HCT116 (cell line): ENCODE data around the gene MAP4K4. TPM values are rescaled to one million over a fixed set of nuclear protein-coding genes. Genes with fewer than 3 reads are reported as not detected.

Experiments used
- ATAC-seq: fragments of 200-7000 bp; cut with Tn5 transposase; 2 replicates; pipeline ENCODE4 v1.9.1; 2020; ENCODE audit warnings: mild to moderate bottlenecking, moderate library complexity
- BruUV-seq: library from RNA; stranded (reverse); fragments of 400-500 nt; replicated peaks from 2 replicates; lab custom pipeline; 2021; lab: Mats Ljungman, UMichigan
- CTCF ChIA-PET: fragments of 300-600 bp; sonication (Branson Sonifier 250); formaldehyde crosslinking; loops from one replicate; lab custom pipeline; 2021; ENCODE audit warnings: antibody characterized with exemption; lab: Charles Lee
- POLR2A ChIA-PET: fragments of 300-600, 350-600 bp; sonication (Branson Sonifier 250); formaldehyde crosslinking; loops from one replicate; lab custom pipeline; 2021; ENCODE audit warnings: antibody characterized with exemption; lab: Charles Lee
- RAD21 ChIA-PET, 2 experiments: fragments of 300-600 bp; sonication (Branson Sonifier 250); formaldehyde crosslinking; loops; one replicate each; lab custom pipeline; 2023; ENCODE audit warnings: low total read pairs in 2 of 2; ENCODE audit not compliant: uncharacterized antibody in 2 of 2, unreplicated experiment in 2 of 2, low non-redundant PET in 1 of 2; lab: Charles Lee
- DNase-seq: peaks from one replicate; pipeline ENCODE4 v3.0.0-alpha.2; 2010; ENCODE audit warnings: low read depth, low spot score
- H2AFZ ChIP-seq: fragments of 200-600 bp; shearing (Covaris generic), sonication (generic); 2 replicates; pipeline ENCODE4 v1.6.1; 2017; ENCODE audit warnings: low read depth, mixed run types, mixed read lengths, antibody characterized with exemption, low read length; ENCODE audit not compliant: poor library complexity, severe bottlenecking
- H3K27ac ChIP-seq: 2 replicates; pipeline ENCODE4 v1.5.1; 2012; ENCODE audit warnings: low read depth, low read length
- H3K27me3 ChIP-seq: fragments of 200-600 bp; sonication (generic); 2 replicates; pipeline ENCODE4 v1.6.1; 2016; ENCODE audit warnings: mixed run types, low read length, mixed read lengths; ENCODE audit not compliant: insufficient read depth
- H3K36me3 ChIP-seq, 2 experiments: fragments of 200-500 bp in 1 of 2; fragments of 200-600 bp in 1 of 2; sonication (Bioruptor generic) in 1 of 2; sonication (generic) in 1 of 2; 2 replicates each; pipeline versions ENCODE4 v1.5.1 to v1.6.1; 2014 to 2016; ENCODE audit warnings: low read length in 2 of 2, inconsistent platforms in 1 of 2, mixed read lengths in 1 of 2, mixed run types in 1 of 2; ENCODE audit not compliant: insufficient read depth in 2 of 2, control insufficient read depth in 1 of 2
- H3K4me1 ChIP-seq, 2 experiments: fragments of 200-600 bp in 1 of 2; sonication (generic) in 1 of 2; 2 replicates each; pipeline versions ENCODE4 v1.5.1 to v1.6.1; 2012 to 2017; ENCODE audit warnings: low read length in 2 of 2, inconsistent platforms in 1 of 2, mild to moderate bottlenecking in 1 of 2, mixed read lengths in 1 of 2, mixed run types in 1 of 2, moderate library complexity in 1 of 2; ENCODE audit not compliant: insufficient read depth in 2 of 2, control insufficient read depth in 1 of 2
- H3K4me2 ChIP-seq: fragments of 200-600 bp; sonication (generic); 2 replicates; pipeline ENCODE4 v1.6.1; 2017; ENCODE audit warnings: mixed run types, low read length, mixed read lengths
- H3K4me3 ChIP-seq, 2 experiments: fragments of 200-600 bp in 1 of 2; sonication (generic) in 1 of 2; replicated peaks in 1 of 2; 2 replicates each; pipeline ENCODE4 v1.5.1; 2011 to 2016; ENCODE audit warnings: low read length in 2 of 2, control low read depth in 1 of 2, low read depth in 1 of 2, mild to moderate bottlenecking in 1 of 2, mixed read lengths in 1 of 2, mixed run types in 1 of 2
- H3K79me2 ChIP-seq: fragments of 200-600 bp; sonication (generic); 2 replicates; pipeline ENCODE4 v1.6.1; 2017; ENCODE audit warnings: mild to moderate bottlenecking, mixed run types, low read length, moderate library complexity, mixed read lengths; ENCODE audit not compliant: insufficient read depth
- H3K9ac ChIP-seq: fragments of 200-600 bp; sonication (generic); 2 replicates; pipeline ENCODE4 v1.6.1; 2016; ENCODE audit warnings: low read length, mixed read lengths
- H3K9me2 ChIP-seq: fragments of 200-600 bp; sonication (generic), shearing (Covaris generic); 2 replicates; pipeline ENCODE4 v1.6.1; 2017; ENCODE audit warnings: mixed run types, mild to moderate bottlenecking, moderate library complexity; ENCODE audit not compliant: insufficient read depth
- H3K9me3 ChIP-seq, 2 experiments: fragments of 200-500 bp in 1 of 2; fragments of 200-600 bp in 1 of 2; sonication (Bioruptor generic) in 1 of 2; sonication (generic) in 1 of 2; 2 replicates each; pipeline ENCODE4 v1.6.1; 2014 to 2017; ENCODE audit warnings: low read length in 2 of 2, mixed read lengths in 2 of 2, inconsistent platforms in 1 of 2, low read depth in 1 of 2, mild to moderate bottlenecking in 1 of 2, mixed run types in 1 of 2, moderate library complexity in 1 of 2; ENCODE audit not compliant: control insufficient read depth in 1 of 2, insufficient read depth in 1 of 2
- H4K20me1 ChIP-seq: fragments of 200-600 bp; sonication (generic), shearing (Covaris generic); 2 replicates; pipeline ENCODE4 v1.6.1; 2017; ENCODE audit warnings: mixed run types, mild to moderate bottlenecking, moderate library complexity; ENCODE audit not compliant: insufficient read depth
- CBX3 ChIP-seq: IDR thresholded peaks from 2 replicates; pipeline ENCODE4 v1.6.1; 2012; ENCODE audit warnings: low read depth
- CEBPB ChIP-seq: IDR thresholded peaks from 2 replicates; pipeline ENCODE4 v1.6.1; 2012; ENCODE audit warnings: low read depth
- ELF1 ChIP-seq: IDR thresholded peaks from 2 replicates; pipeline ENCODE4 v1.6.1; 2012; ENCODE audit warnings: low read depth, borderline replicate concordance
- EZH2 ChIP-seq: fragments of 200-600 bp; sonication (generic); IDR thresholded peaks from 2 replicates; pipeline ENCODE4 v1.6.1; 2017; ENCODE audit warnings: antibody characterized with exemption, mixed run types
- FOSL1 ChIP-seq: IDR thresholded peaks from 2 replicates; pipeline ENCODE4 v1.6.1; 2012; ENCODE audit warnings: low read depth
- JUND ChIP-seq: IDR thresholded peaks from 2 replicates; pipeline ENCODE4 v1.6.1; 2012
- POLR2A ChIP-seq: IDR thresholded peaks from 2 replicates; pipeline ENCODE4 v1.7.0; 2011; ENCODE audit warnings: borderline replicate concordance; ENCODE audit not compliant: insufficient read depth, insufficient read length; ENCODE audit errors: extremely low read depth
- POLR2AphosphoS5 ChIP-seq: IDR thresholded peaks from 2 replicates; pipeline ENCODE4 v1.6.1; 2011; ENCODE audit warnings: mild to moderate bottlenecking, low read depth, low read length, moderate library complexity
- RAD21 ChIP-seq: IDR thresholded peaks from 2 replicates; pipeline ENCODE4 v1.6.1; 2012; ENCODE audit warnings: low read depth, mild to moderate bottlenecking
- SRF ChIP-seq: IDR thresholded peaks from 2 replicates; pipeline ENCODE4 v1.6.1; 2012; ENCODE audit warnings: low read depth
- YY1 ChIP-seq: IDR thresholded peaks from 2 replicates; pipeline ENCODE4 v1.6.1; 2011; ENCODE audit warnings: low read length, low read depth, moderate library complexity, mild to moderate bottlenecking; ENCODE audit not compliant: insufficient replicate concordance; ENCODE audit errors: extremely low read depth
- ZNF274 ChIP-seq: fragments of 200-500 bp; sonication (Bioruptor generic); IDR thresholded peaks from 2 replicates; pipeline ENCODE4 v1.6.1; 2014; ENCODE audit warnings: mild to moderate bottlenecking, low read depth, low read length, inconsistent platforms
- intact Hi-C: fragments of 100-400 bp; cut with micrococcal nuclease; formaldehyde crosslinking; loops from 2 replicates; pipeline ENCODE4 v1.10.0; 2022
- total RNA-seq: library from RNA; stranded (reverse); gene quantifications from one replicate; pipeline ENCODE4 v1.2.1, GENCODE V29; 2021; ENCODE audit not compliant: unreplicated experiment
- TF ChIP-seq, protein P1 (sequence below), 3 experiments: fragments of 200-600 bp in 1 of 3; sonication (generic) in 1 of 3; IDR thresholded peaks in 2 of 3; conservative IDR thresholded peaks in 1 of 3; 2 replicates each; pipeline ENCODE4 v1.5.1; 2012 to 2017; ENCODE audit warnings: low read depth in 2 of 3, low read length in 2 of 3, antibody characterized with exemption in 1 of 3, borderline replicate concordance in 1 of 3, control low read depth in 1 of 3, mild to moderate bottlenecking in 1 of 3, mixed read lengths in 1 of 3, mixed run types in 1 of 3, moderate library complexity in 1 of 3; ENCODE audit not compliant: insufficient read depth in 1 of 3
- TF ChIP-seq, protein P2 (sequence below): IDR thresholded peaks from 2 replicates; pipeline ENCODE4 v1.6.1; 2012
- TF ChIP-seq, protein P3 (sequence below): IDR thresholded peaks from 2 replicates; pipeline ENCODE4 v1.6.1; 2012; ENCODE audit warnings: low read depth

MAP4K4 gene
- total RNA-seq, 1 experiment from 2014 or later: 62.3 TPM

DNA sequence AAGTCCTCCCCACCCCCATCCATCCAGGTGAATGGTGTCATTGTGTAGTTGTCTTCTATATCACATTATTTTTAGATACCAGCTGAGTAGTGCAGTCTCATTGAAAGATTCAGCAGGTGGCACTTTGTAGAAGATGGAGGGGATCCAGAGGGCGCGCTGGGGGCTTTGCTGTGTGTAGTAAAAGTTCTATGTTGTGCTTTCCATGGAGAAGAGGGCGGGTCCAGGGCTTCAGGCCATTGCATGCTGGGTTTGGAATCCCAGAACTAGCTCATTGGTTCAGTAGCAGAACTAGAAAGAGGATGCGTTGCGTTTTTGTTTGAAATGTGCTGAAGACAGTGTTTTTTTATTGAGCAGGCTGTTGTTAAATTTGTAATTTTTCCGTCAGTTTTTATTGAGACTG is 120.0 kb downstream of the MAP4K4 start (continued):
- no peak for TF ChIP-seq ZNF274
- TF ChIP-seq SRF: no peak
- no peak for TF ChIP-seq JUND
- no peak for TF ChIP-seq POLR2A
- TF ChIP-seq, protein P1, sequence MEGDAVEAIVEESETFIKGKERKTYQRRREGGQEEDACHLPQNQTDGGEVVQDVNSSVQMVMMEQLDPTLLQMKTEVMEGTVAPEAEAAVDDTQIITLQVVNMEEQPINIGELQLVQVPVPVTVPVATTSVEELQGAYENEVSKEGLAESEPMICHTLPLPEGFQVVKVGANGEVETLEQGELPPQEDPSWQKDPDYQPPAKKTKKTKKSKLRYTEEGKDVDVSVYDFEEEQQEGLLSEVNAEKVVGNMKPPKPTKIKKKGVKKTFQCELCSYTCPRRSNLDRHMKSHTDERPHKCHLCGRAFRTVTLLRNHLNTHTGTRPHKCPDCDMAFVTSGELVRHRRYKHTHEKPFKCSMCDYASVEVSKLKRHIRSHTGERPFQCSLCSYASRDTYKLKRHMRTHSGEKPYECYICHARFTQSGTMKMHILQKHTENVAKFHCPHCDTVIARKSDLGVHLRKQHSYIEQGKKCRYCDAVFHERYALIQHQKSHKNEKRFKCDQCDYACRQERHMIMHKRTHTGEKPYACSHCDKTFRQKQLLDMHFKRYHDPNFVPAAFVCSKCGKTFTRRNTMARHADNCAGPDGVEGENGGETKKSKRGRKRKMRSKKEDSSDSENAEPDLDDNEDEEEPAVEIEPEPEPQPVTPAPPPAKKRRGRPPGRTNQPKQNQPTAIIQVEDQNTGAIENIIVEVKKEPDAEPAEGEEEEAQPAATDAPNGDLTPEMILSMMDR (IDR thresholded peaks at IDR 0.05 in 2 of 3, conservative IDR thresholded peaks at IDR 0.05 in 1 of 3; ENCODE audit: borderline replicate concordance in 1 of 3, insufficient read depth in 1 of 3, low read depth in 2 of 3, low read length in 2 of 3): no peak

DNA sequence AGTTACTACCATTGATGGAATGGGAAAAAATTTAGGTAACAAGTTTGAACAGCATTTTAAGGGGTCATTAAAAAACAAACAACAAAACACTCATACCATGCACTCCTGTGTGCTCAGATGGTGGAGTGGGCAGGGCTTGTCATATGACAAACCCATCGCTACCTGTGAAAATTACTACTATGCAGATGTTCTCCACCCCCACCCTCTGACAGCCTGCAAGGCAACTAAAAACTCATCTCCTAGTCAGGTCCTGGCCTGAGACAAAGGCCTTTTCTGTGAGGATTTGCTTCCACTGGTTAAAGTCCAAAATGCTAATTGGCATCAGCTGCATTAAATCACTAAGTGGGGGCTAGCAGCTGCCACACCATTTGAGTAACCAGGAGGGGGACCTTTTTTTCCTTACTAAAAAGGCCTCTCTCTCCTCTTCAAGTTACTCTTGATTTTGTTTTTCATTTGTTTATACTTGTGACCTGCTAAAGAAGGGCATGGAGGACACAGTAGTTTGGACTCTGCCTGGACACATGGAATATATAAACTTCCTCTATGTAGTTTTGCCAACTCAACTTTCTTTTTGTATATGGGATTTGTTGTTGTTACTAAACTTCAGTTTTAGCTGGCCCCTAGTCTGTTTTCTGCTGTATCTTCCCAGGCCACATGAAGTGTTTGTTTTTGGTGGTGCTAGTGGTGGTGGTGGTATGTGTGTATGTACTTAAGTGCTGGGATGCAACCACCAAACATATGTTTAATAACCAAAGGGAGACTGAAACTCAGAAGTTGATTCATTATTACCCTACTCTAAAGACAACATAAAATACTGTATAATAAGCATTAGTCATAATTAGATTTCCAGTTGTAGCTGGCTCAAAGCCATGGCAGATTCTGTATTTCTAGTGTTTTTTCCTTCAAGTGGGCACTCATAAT is 121.3 kb downstream of the MAP4K4 start:
- ATAC-seq (no peak), DNase-seq (no peak)
- H3K4me1 ChIP-seq: peaks cover 0 to 11% of the 10 kb centered on the region in 2 experiments; a peak in 1 of 4 replicates
- H2AFZ ChIP-seq: no peak overlapping the region
- no peaks in the 10 kb centered on the region for H3K9me2 ChIP-seq
- H3K9ac ChIP-seq: no peak overlapping the region
- RAD21 ChIA-PET: no interaction called here
- H3K4me2 ChIP-seq: no peak overlapping the region
- H3K9me3 ChIP-seq: no peaks in the 10 kb centered on the region
- H3K27ac ChIP-seq: no peak overlapping the region
- H3K36me3 ChIP-seq: no peaks in the 10 kb centered on the region
- CTCF ChIA-PET: interaction anchor here (1.0 kb wide), 1 partner anchor 10 kb away, joined by 3 read pairs; no protein-coding TSS in a partner anchor
- peaks cover 73% of the 10 kb centered on the region for H3K79me2 ChIP-seq
- intact Hi-C loops: no loop called here
- no peaks in the 10 kb centered on the region for H3K27me3 ChIP-seq
- POLR2A ChIA-PET: no interaction called here
- BruUV-seq: no TSS peak
- no peaks in the 10 kb centered on the region; the same call in 1 of the 2 replicates for H4K20me1 ChIP-seq
- no peak overlapping the region for H3K4me3 ChIP-seq
- TF ChIP-seq, protein P2, sequence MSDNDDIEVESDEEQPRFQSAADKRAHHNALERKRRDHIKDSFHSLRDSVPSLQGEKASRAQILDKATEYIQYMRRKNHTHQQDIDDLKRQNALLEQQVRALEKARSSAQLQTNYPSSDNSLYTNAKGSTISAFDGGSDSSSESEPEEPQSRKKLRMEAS: no peak
- no peak for TF ChIP-seq ELF1
- no peak for TF ChIP-seq YY1
- no peak for TF ChIP-seq RAD21
- TF ChIP-seq, protein P3, sequence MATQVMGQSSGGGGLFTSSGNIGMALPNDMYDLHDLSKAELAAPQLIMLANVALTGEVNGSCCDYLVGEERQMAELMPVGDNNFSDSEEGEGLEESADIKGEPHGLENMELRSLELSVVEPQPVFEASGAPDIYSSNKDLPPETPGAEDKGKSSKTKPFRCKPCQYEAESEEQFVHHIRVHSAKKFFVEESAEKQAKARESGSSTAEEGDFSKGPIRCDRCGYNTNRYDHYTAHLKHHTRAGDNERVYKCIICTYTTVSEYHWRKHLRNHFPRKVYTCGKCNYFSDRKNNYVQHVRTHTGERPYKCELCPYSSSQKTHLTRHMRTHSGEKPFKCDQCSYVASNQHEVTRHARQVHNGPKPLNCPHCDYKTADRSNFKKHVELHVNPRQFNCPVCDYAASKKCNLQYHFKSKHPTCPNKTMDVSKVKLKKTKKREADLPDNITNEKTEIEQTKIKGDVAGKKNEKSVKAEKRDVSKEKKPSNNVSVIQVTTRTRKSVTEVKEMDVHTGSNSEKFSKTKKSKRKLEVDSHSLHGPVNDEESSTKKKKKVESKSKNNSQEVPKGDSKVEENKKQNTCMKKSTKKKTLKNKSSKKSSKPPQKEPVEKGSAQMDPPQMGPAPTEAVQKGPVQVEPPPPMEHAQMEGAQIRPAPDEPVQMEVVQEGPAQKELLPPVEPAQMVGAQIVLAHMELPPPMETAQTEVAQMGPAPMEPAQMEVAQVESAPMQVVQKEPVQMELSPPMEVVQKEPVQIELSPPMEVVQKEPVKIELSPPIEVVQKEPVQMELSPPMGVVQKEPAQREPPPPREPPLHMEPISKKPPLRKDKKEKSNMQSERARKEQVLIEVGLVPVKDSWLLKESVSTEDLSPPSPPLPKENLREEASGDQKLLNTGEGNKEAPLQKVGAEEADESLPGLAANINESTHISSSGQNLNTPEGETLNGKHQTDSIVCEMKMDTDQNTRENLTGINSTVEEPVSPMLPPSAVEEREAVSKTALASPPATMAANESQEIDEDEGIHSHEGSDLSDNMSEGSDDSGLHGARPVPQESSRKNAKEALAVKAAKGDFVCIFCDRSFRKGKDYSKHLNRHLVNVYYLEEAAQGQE: no peak
- TF ChIP-seq CBX3: no peak
- no peak for TF ChIP-seq ZNF274
- no peak for TF ChIP-seq JUND
- no peak for TF ChIP-seq POLR2AphosphoS5
- TF ChIP-seq SRF: no peak
- TF ChIP-seq FOSL1: no peak
- TF ChIP-seq, protein P1 (IDR thresholded peaks at IDR 0.05 in 2 of 3, conservative IDR thresholded peaks at IDR 0.05 in 1 of 3; ENCODE audit: borderline replicate concordance in 1 of 3, insufficient read depth in 1 of 3, low read depth in 2 of 3, low read length in 2 of 3): no peak
- TF ChIP-seq EZH2: no peak
- no peak for TF ChIP-seq CEBPB
